HG03432 (cell line): ENCODE data around the gene NCEH1.

Experiments
- ATAC-seq: cut with Tn5 transposase; IDR thresholded peaks from one replicate; pipeline ENCODE4 v1.9.1; 2021; ENCODE audit warnings: mild to moderate bottlenecking, moderate library complexity; ENCODE audit not compliant: unreplicated experiment

The NCEH1 gene

DNA sequence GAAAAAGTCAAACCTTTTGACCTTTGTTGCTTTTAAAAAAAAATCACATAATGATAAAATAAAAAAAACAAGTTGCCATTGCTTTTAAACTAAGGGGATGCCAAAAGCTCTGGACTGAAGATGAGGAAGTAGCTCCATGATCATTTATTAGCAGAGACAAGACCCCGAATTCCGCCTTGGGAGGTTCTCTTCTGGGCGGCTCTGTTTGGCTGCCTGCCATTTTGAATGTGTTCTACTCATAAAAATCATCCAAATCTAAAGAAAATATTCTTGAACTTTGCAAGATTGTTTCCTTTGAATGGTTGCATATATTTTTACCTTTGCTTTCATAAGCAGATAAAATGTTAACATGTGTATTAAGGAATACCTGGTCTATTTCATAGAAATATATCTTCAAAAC, 63.8 kb downstream of the NCEH1 start:
- ATAC-seq, result no peak

- ATAC-seq, result no peak
These were observed 64.3 kb downstream of the NCEH1 start for GRCh38 chr3:172646439-172647015.

DNA sequence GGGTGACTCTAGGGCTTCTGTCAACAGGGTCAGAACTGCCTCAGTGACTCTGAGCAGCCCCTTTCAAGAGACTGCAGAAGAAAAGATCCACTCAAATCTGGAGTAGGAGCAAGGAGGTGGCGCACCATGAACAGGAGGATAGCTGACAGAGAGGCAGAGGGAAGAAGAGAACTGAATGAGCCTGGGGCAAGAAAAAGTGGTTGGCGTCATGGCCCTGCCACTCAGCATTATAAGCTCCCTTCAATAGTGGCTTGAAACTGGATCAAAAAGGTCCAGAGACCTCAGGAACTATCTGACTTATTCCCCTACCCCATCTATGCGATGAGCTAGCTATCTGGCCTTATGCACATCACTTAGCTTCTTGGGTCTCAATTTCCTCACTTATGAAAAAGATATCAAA, 66.6 kb downstream of the NCEH1 start:
- ATAC-seq, result no peak

- ATAC-seq, result no peak
These were observed 67.2 kb downstream of the NCEH1 start for GRCh38 chr3:172643506-172644179.

DNA sequence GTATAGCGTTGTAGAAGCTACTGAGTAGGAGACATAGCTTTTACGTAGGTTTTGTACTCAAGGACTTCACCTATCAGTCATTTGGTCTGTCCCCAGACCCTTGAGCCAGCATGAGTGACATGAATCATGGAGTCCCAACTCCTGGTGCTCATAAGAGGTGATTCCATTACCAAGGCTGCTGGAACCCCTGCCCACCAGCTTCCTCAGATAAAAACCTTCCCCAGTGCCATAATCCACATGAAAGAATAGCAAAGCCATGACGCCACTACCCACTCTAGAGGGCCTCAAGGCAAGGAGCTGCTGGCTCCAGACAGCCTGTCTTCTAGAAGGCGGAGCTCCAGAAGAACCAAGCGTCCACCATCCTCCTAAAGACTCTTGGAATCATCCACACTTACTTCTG, 69.6 kb downstream of the NCEH1 start:
- ATAC-seq, result no peak

DNA sequence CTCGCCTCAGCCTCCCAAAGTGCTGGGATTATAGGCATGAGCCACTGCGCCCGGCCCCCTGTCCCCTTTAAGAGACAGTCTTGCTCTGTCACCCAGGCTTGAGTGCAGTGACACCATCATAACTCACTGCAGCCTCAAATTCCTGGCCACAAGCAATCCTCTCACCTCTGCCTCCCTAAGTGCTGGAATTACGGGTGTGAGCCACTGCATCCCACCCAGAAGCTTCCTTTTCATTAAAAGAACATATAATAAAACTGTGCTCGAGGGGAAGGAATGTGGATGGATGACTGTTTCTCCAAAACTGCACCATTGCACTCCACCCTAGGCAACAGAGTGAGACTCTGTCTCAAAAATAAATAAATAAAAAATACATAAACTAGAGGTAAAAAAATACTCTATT, 70.1 kb downstream of the NCEH1 start:
- no peak for ATAC-seq

DNA sequence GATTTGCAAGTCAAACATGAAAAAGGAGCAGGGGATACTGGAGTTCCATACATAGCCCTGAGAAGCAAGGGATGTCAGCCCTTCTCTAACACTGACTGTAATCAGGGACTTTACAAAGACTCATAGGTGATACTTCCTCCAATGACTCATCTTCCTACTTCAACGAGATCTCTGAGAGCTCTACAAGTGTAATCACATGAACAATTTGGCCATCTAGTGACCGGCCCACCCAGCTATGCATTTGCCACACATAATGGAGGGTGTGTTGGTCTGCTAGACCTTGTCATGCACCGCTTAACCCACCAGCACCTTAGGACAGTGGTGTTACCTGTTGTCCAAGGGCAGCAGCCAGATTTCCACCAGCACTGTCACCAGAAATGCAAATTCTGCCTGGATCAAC, 75.3 kb downstream of the NCEH1 start:
- ATAC-seq, result peak; percentile 100

DNA sequence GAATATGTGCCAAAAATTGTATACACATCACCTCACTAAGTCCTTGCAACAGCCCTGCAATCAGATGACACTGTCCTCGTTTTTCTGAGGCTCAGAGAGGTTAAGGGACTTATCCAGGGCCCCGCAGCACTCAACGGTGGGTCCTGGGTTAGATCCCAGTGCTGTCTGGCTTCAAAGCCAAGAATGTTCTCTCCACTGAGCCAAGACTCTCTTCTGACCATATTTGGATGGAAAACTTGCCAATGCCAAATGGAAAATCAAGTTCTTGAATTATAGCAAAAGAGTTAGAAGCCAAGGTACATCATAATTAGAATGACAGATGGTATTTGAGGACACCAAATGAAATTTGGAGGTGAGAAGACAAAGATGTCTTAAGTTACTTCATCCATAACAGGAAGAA, 75.9 kb downstream of the NCEH1 start:
- ATAC-seq, result no peak

GRCh38 chr3:172630316-172630715, 80.6 kb downstream of the NCEH1 start:
- no peak for ATAC-seq

DNA sequence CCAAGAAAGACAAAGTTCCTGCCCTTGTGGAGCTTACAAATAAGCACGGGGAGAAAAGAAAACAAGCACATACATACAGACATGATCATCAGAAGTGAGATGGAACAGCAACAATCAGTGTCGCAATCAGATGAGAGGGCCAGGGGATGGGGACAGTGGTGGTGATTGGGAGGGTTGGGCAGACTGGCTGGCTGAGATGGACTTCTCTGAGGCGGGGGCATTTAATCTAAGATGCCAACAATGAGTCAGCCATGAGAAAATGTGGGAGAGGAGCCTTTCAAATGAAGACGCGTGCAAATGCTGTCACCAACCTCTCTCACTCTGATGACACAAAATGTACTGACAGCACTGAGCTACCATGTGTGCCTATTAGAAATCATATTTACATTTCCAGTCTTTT, 81.4 kb downstream of the NCEH1 start:
- no peak for ATAC-seq

DNA sequence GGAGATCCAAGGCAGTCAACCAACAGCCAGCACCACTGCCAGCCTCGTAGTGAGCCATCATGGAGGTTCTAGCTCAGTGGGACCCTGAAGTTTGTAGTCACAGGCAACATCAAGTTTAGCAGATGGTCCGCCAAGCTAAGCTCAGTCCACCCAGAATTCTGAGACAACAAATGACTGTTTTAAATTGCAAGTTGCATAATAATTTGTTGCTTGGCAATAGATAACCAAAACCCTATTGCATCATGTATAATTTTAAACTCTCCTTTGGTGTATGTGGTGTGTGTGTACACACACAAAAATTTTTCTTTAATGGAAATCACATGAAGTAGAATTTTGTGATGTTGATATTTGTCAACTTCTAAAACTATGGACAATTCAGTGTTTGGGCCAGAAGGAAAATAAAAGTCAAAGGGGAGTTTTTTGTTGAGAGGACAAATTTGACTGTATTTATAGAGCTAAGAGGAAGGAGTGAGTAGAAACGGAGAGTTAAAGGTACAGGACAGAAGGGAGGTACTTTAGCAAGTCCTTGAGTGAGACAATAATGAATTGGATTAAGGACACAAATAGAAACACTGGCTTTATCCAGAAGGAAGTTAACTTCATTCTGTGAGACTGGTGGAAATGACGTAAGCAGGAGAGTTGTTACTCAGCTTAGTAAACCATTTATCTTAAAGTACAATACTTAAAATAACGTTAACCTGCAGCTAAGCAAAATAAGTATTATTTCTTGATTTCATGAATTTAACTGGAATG, 83.6 kb downstream of the NCEH1 start:
- ATAC-seq, result no peak

GRCh38 chr3:172626021-172626640, 84.7 kb downstream of the NCEH1 start:
- ATAC-seq, result no peak

DNA sequence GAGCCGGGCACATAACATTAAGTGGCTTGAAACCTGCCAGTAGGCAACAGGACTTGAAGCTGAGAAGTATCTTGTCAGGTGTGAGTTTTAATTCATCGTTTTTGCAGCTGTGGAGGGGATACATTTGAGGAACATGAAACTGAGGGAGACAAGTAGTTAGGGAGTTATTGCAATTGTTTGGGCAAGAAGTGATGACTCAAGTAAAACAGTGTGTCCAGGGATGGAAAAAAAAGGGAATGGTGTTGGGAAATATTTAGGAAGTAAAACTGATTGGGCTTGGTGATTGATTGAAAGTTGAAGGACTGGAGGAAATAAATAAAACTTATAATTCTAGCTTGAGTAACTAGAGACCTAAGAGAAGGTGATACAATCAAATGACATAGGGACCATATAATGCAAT, 85.5 kb downstream of the NCEH1 start:
- no peak for ATAC-seq

DNA sequence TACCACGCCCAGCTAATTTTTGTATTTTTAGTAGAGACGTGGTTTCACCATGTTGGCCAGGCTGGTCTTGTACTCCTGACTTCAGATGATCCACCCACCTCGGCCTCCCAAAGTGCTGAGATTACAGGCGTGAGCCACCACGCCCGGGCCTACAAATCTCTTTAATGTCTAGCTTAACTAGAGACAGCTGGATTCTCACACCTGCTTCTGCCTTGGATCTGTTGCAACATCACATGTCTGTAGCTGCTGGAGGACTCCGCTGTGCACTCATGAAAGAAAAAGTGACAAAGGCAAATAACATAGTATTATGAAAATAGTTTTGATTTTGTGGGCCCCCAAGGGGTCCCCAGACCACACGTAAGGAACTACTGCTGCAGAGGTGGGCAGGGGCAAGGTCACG, 85.9 kb downstream of the NCEH1 start:
- no peak for ATAC-seq

GRCh38 chr3:172622916-172623700, 87.8 kb downstream of the NCEH1 start:
- no peak for ATAC-seq

GRCh38 chr3:172622156-172622555, 88.7 kb downstream of the NCEH1 start:
- no peak for ATAC-seq

DNA sequence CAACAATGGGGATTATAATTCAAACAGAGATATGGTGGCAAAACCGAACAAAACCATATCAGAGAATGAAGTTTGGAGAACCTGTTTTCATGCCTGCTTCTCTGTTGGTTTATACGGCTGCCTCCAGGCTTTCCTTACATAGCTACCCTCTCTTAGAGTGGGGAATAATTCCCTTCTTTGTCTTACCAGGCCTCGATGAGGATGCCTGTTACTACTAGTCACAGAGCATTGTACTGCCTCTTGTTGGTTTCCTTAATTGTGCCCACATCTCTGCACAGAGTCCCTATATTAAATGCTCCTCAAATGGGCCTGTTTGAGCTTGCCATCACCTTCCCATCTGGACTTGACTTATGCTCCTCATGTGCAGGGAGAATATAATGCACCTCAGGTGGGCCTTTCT, 92.9 kb downstream of the NCEH1 start:
- ATAC-seq, result no peak

DNA sequence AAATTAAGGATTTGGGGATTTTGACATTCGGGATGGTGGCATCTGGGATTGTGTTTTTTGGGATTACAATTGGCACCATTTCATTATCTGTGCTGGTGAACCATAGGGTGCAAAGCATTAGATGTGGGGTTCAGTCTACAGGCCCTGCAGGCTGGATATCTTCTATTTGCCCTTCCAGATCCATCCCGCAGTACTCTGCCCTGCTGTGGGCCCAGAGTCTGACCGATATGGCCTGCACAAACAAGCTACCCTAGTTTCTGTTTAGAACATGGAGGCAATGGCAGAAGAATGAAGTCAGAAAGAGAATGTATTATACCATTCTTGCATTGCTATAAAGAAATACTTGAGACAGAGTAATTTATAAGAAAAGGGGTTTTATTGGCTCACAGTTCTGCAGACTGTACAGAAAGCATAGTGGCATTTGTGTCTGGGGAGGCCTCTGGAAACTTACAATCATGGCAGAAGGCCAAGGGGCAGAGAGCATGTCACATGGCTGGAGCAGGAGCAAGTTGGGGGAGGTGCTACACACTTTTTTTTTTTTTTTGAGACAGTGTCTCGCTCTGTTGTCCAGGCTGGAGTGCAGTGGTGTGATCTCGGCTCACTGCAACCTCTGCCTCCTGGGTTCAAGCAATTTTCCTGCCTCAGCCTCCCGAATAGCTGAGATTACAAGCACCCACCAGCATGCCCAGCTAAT, 93.7 kb downstream of the NCEH1 start:
- no peak for ATAC-seq

- ATAC-seq, result no peak
These were observed 94.8 kb downstream of the NCEH1 start for GRCh38 chr3:172616031-172616461.

GRCh38 chr3:172615296-172615695, 95.6 kb downstream of the NCEH1 start:
- ATAC-seq, result no peak
